T-cell (primary cell): ENCODE data around the gene HIPK2. TPM values are rescaled to one million over a fixed set of nuclear protein-coding genes. Genes with fewer than 3 reads are reported as not detected.

Experiments
- ATAC-seq, 4 experiments: fragments of 200-7000 bp in 3 of 4; fragments of 150-1000 bp in 1 of 4; cut with Tn5 transposase; replicated peaks in 1 of 4; 1 replicate in 3 of 4; 2 replicates in 1 of 4; pipeline ENCODE4 v1.10.0; 2021; ENCODE audit warnings: moderate library complexity in 3 of 4, mild to moderate bottlenecking in 2 of 4, moderate number of reproducible peaks in 1 of 4
- CTCF ChIA-PET, 2 donors: fragments of 300-600 bp; sonication (Branson Sonifier 250); formaldehyde crosslinking; loops; one replicate each; lab custom pipeline; 2022; ENCODE audit warnings: antibody characterized with exemption in 2 of 2; lab: Charles Lee
- POLR2A ChIA-PET, 2 donors: fragments of 300-600 bp; sonication (Branson Sonifier 250); formaldehyde crosslinking; loops; one replicate each; lab custom pipeline; 2022; ENCODE audit warnings: antibody characterized with exemption in 2 of 2; lab: Charles Lee
- DNase-seq, 35 experiments: peaks; one replicate each; pipeline versions ENCODE4 v3.0.0 to v3.0.0-alpha.2; 2013 to 2023
- H3K27ac ChIP-seq: one replicate; pipeline ENCODE4 v1.5.1; 2013; ENCODE audit warnings: low read length
- H3K27me3 ChIP-seq, 2 experiments: replicated peaks in 1 of 2; 1 replicate in 1 of 2; 2 replicates in 1 of 2; pipeline versions ENCODE4 v1.6.1 to v1.7.0; 2013; ENCODE audit warnings: low read length in 1 of 2, mixed read lengths in 1 of 2; ENCODE audit not compliant: control insufficient read depth in 2 of 2, insufficient read depth in 2 of 2; ENCODE audit errors: extremely low read depth in 1 of 2
- H3K36me3 ChIP-seq, 2 donors: 1 replicate in 1 of 2; 2 replicates in 1 of 2; pipeline versions ENCODE4 v1.6.1 to v1.7.0; 2013; ENCODE audit warnings: low read length in 1 of 2; ENCODE audit not compliant: control insufficient read depth in 2 of 2, insufficient read depth in 1 of 2; ENCODE audit errors: extremely low read depth in 1 of 2
- H3K4me1 ChIP-seq, 2 experiments: 1 replicate in 1 of 2; 2 replicates in 1 of 2; pipeline versions ENCODE4 v1.6.1 to v1.7.0; 2013; ENCODE audit warnings: low read length in 2 of 2, mixed read lengths in 1 of 2; ENCODE audit not compliant: insufficient read depth in 2 of 2, control insufficient read depth in 1 of 2; ENCODE audit errors: extremely low read depth in 1 of 2
- H3K4me3 ChIP-seq, 2 donors: 1 replicate in 1 of 2; 2 replicates in 1 of 2; pipeline versions ENCODE4 v1.5.1 to v1.7.0; 2013; ENCODE audit warnings: mild to moderate bottlenecking in 2 of 2, low read length in 1 of 2, moderate library complexity in 1 of 2; ENCODE audit not compliant: control insufficient read depth in 1 of 2; ENCODE audit errors: extremely low read depth in 1 of 2
- H3K9me3 ChIP-seq: 2 replicates; pipeline ENCODE4 v1.7.0; 2013
- H3K27ac Mint-ChIP-seq, 2 donors: one replicate each; pipeline ENCODE4 v1.8.0; 2020 to 2021; ENCODE audit warnings: mild to moderate bottlenecking in 2 of 2, mixed read lengths in 2 of 2
- H3K27me3 Mint-ChIP-seq, 2 donors: one replicate each; pipeline ENCODE4 v1.8.0; 2021 to 2022; ENCODE audit warnings: mixed read lengths in 2 of 2
- H3K36me3 Mint-ChIP-seq: one replicate; pipeline ENCODE4 v1.8.0; 2021; ENCODE audit warnings: mixed read lengths
- H3K4me1 Mint-ChIP-seq, 3 donors: one replicate each; pipeline ENCODE4 v1.8.0; 2020 to 2022; ENCODE audit warnings: mixed read lengths in 3 of 3, mild to moderate bottlenecking in 1 of 3
- H3K4me3 Mint-ChIP-seq, 3 donors: one replicate each; pipeline ENCODE4 v1.8.0; 2020 to 2022; ENCODE audit warnings: mild to moderate bottlenecking in 3 of 3, mixed read lengths in 3 of 3, moderate library complexity in 3 of 3
- H3K9me3 Mint-ChIP-seq, 3 donors: one replicate each; pipeline ENCODE4 v1.8.0; 2020 to 2022; ENCODE audit warnings: mixed read lengths in 3 of 3
- WGBS: methylation state at CpG from one replicate; pipeline ENCODE4 v1.1.5; 2013; ENCODE audit warnings: missing lambda C conversion rate; ENCODE audit not compliant: insufficient coverage; 5-methylcytosine and 5-hydroxymethylcytosine counted together
- total RNA-seq, 35 experiments: library from RNA in 6 of 35; stranded (reverse) in 6 of 35; fragments of 120-200 nt in 1 of 35; gene quantifications; one replicate each; pipeline versions ENCODE4 v1.2.1 to v1.2.4 and lab custom pipeline; 2013 to 2026

HIPK2 gene
- total RNA-seq, 5 donors from 2014 or later (not counting 1 experiment from before 2014, with no cell fraction given), result 32.7 to 34.5 (median 33.5) TPM

- Histone ChIP-seq H3K4me1 (peaks cover 23 to 29% of the 10 kb centered on the region in 2 experiments), H3K4me3 (no peak overlapping the region), H3K9me3 (no peaks in the 10 kb centered on the region), H3K36me3 (no peaks in the 10 kb centered on the region), H3K27me3 (no peaks in the 10 kb centered on the region), H3K27ac (no peak overlapping the region)
- H3K27ac Mint-ChIP-seq, result no peak overlapping the region
- POLR2A ChIA-PET, result interaction anchor here in 1 of 2 donors (0.5 kb wide), 1 partner anchor 154 kb away, joined by 3 read pairs; no protein-coding TSS in a partner anchor
- WGBS, result 90% methylated on average over 2 of the region's 4 CpGs
- no peaks in the 10 kb centered on the region for H3K27me3 Mint-ChIP-seq
- no peak overlapping the region for H3K4me3 Mint-ChIP-seq
- H3K9me3 Mint-ChIP-seq, result no peaks in the 10 kb centered on the region
- no peak for DNase-seq
- H3K4me1 Mint-ChIP-seq, result peaks cover 48 to 57% (median 51%) of the 10 kb centered on the region in 3 donors
- CTCF ChIA-PET, result no interaction called here
- H3K36me3 Mint-ChIP-seq, result peaks cover 12% of the 10 kb centered on the region
- ATAC-seq, result no peak
These were observed 125.9 kb downstream of the HIPK2 start for GRCh38 chr7:139651914-139652313.

GRCh38 chr7:139651308-139651707 lies 126.5 kb downstream of the HIPK2 start:
- 70% methylated on average over 2 of the region's 6 CpGs for WGBS
- Histone ChIP-seq H3K4me1 (peaks cover 29 to 35% of the 10 kb centered on the region in 2 experiments), H3K27ac (no peak overlapping the region), H3K36me3 (no peaks in the 10 kb centered on the region), H3K27me3 (no peaks in the 10 kb centered on the region), H3K9me3 (no peaks in the 10 kb centered on the region), H3K4me3 (no peak overlapping the region)
- no peaks in the 10 kb centered on the region for H3K9me3 Mint-ChIP-seq
- peaks cover 53 to 57% (median 54%) of the 10 kb centered on the region in 3 donors for H3K4me1 Mint-ChIP-seq
- no peak for ATAC-seq
- H3K36me3 Mint-ChIP-seq, result peaks cover 8% of the 10 kb centered on the region
- CTCF ChIA-PET, result interaction anchor here in 1 of 2 donors (0.5 kb wide), 1 partner anchor 1225 kb away, joined by 5 read pairs; no protein-coding TSS in a partner anchor
- H3K27me3 Mint-ChIP-seq, result no peaks in the 10 kb centered on the region
- H3K4me3 Mint-ChIP-seq, result no peak overlapping the region
- no peak overlapping the region for H3K27ac Mint-ChIP-seq
- no peak for DNase-seq
- POLR2A ChIA-PET, result interaction anchor here in 1 of 2 donors (0.5 kb wide), 1 partner anchor 154 kb away, joined by 3 read pairs; no protein-coding TSS in a partner anchor

- POLR2A ChIA-PET, result no interaction called here
- Mint-ChIP-seq H3K36me3 (peaks cover 4% of the 10 kb centered on the region), H3K9me3 (no peaks in the 10 kb centered on the region), H3K4me3 (no peak overlapping the region), H3K27ac (peak overlapping the region in 1 of 2 donors; percentile 58), H3K4me1 (peaks cover 56 to 59% (median 57%) of the 10 kb centered on the region in 3 donors), H3K27me3 (no peaks in the 10 kb centered on the region)
- DNase-seq (no peak), ATAC-seq (no peak)
- Histone ChIP-seq H3K36me3 (no peaks in the 10 kb centered on the region), H3K27me3 (no peaks in the 10 kb centered on the region), H3K27ac (no peak overlapping the region), H3K4me3 (no peak overlapping the region), H3K4me1 (peaks cover 36 to 41% of the 10 kb centered on the region in 2 experiments), H3K9me3 (no peaks in the 10 kb centered on the region)
- CTCF ChIA-PET, result no interaction called here
- WGBS, result 94% methylated on average over 7 of the region's 12 CpGs
These were observed 127.2 kb downstream of the HIPK2 start for GRCh38 chr7:139650429-139651100.

GRCh38 chr7:139648941-139649425 lies 128.8 kb downstream of the HIPK2 start:
- Mint-ChIP-seq H3K9me3 (no peaks in the 10 kb centered on the region), H3K4me3 (peak overlapping the region; percentile 53 to 66 (median 59)), H3K36me3 (peaks cover 8% of the 10 kb centered on the region), H3K27ac (peak overlapping the region; percentile 77 to 83), H3K27me3 (no peaks in the 10 kb centered on the region), H3K4me1 (peaks cover 62 to 66% (median 65%) of the 10 kb centered on the region in 3 donors)
- ChIA-PET POLR2A (no interaction called here), CTCF (interaction anchor here in 1 of 2 donors (3.5 kb wide), 1 partner anchor 353 kb away, joined by 18 read pairs; no protein-coding TSS in a partner anchor)
- 8% methylated on average over 6 of the region's 14 CpGs for WGBS
- Histone ChIP-seq H3K4me1 (peaks cover 45 to 56% of the 10 kb centered on the region in 2 experiments), H3K4me3 (peak overlapping the region; percentile 14 to 39), H3K27me3 (no peaks in the 10 kb centered on the region), H3K27ac (peak overlapping the region; percentile 2), H3K36me3 (no peaks in the 10 kb centered on the region), H3K9me3 (no peaks in the 10 kb centered on the region)
- peak in 1 of 35 experiments; percentile 34 for DNase-seq
- ATAC-seq, result peak; percentile 26 to 64 (median 50)

GRCh38 chr7:139648391-139648861 lies 129.4 kb downstream of the HIPK2 start:
- DNase-seq (no peak), ATAC-seq (no peak)
- H3K9me3 ChIP-seq, result no peaks in the 10 kb centered on the region
- peaks cover 50 to 62% of the 10 kb centered on the region in 2 experiments for H3K4me1 ChIP-seq
- Mint-ChIP-seq H3K4me3 (peak overlapping the region; percentile 53 to 66 (median 59)), H3K27me3 (no peaks in the 10 kb centered on the region), H3K36me3 (peaks cover 8% of the 10 kb centered on the region), H3K4me1 (peaks cover 67 to 71% (median 70%) of the 10 kb centered on the region in 3 donors), H3K9me3 (no peaks in the 10 kb centered on the region), H3K27ac (peak overlapping the region; percentile 77 to 83)
- H3K27ac ChIP-seq, result peak overlapping the region; percentile 47
- peak overlapping the region; percentile 14 to 39 for H3K4me3 ChIP-seq
- ChIA-PET POLR2A (no interaction called here), CTCF (interaction anchor here (2.0 to 3.7 kb wide), 3 partner anchors 30 to 354 kb away, joined by 7 to 22 read pairs (median 18); no protein-coding TSS in a partner anchor)
- H3K27me3 ChIP-seq, result no peaks in the 10 kb centered on the region
- no peaks in the 10 kb centered on the region for H3K36me3 ChIP-seq
- whole genome bisulfite sequencing, result 64% methylated on average over 8 of the region's 20 CpGs

GRCh38 chr7:139647814-139648390 lies 129.9 kb downstream of the HIPK2 start:
- no peaks in the 10 kb centered on the region for H3K27me3 Mint-ChIP-seq
- WGBS, result 100% methylated on average over 2 of the region's 2 CpGs
- H3K27ac Mint-ChIP-seq, result peak overlapping the region; percentile 77 to 83
- H3K4me3 Mint-ChIP-seq, result peak overlapping the region; percentile 53 to 66 (median 59)
- no peaks in the 10 kb centered on the region for H3K27me3 ChIP-seq
- no peak overlapping the region for H3K4me3 ChIP-seq
- H3K4me1 Mint-ChIP-seq, result peaks cover 70 to 75% (median 75%) of the 10 kb centered on the region in 3 donors
- ChIA-PET CTCF (interaction anchor here (0.8 to 3.7 kb wide), 10 partner anchors 16 to 354 kb away, joined by 3 to 22 read pairs (median 4); no protein-coding TSS in a partner anchor), POLR2A (interaction anchor here (1.2 to 1.7 kb wide), 2 partner anchors 12 to 26 kb away, joined by 4 to 5 read pairs; no protein-coding TSS in a partner anchor)
- no peaks in the 10 kb centered on the region for H3K36me3 ChIP-seq
- no peaks in the 10 kb centered on the region for H3K9me3 ChIP-seq
- DNase-seq, result no peak
- H3K27ac ChIP-seq, result peak overlapping the region; percentile 47
- H3K4me1 ChIP-seq, result peaks cover 50 to 63% of the 10 kb centered on the region in 2 experiments
- ATAC-seq, result peak in 1 of 4 experiments; percentile 15
- H3K36me3 Mint-ChIP-seq, result peaks cover 8% of the 10 kb centered on the region
- H3K9me3 Mint-ChIP-seq, result no peaks in the 10 kb centered on the region
